IPS-20b (cell line): ENCODE results near the gene ATF7.

Source experiments
- H3K27ac ChIP-seq: one replicate; pipeline ENCODE4 v1.5.1; 2013; ENCODE audit warnings: low read length
- H3K27me3 ChIP-seq: 2 replicates; pipeline ENCODE4 v1.6.1; 2013; ENCODE audit warnings: mild to moderate bottlenecking, low read length, inconsistent platforms; ENCODE audit not compliant: insufficient read depth
- H3K36me3 ChIP-seq: 2 replicates; pipeline ENCODE4 v1.6.1; 2013; ENCODE audit warnings: low read depth, mild to moderate bottlenecking, inconsistent platforms, low read length, moderate library complexity; ENCODE audit not compliant: insufficient read depth
- H3K4me1 ChIP-seq: 2 replicates; pipeline ENCODE4 v1.6.1; 2013; ENCODE audit warnings: mild to moderate bottlenecking, control low read depth, inconsistent platforms, low read length, moderate library complexity; ENCODE audit not compliant: insufficient read depth
- H3K4me3 ChIP-seq: 2 replicates; pipeline ENCODE4 v1.5.1; 2013; ENCODE audit warnings: mild to moderate bottlenecking, low read length, inconsistent platforms
- H3K9ac ChIP-seq: 2 replicates; pipeline ENCODE4 v1.6.1; 2013; ENCODE audit warnings: low read depth, mild to moderate bottlenecking, inconsistent platforms, low read length, moderate library complexity
- H3K9me3 ChIP-seq: 2 replicates; pipeline ENCODE4 v1.6.1; 2013; ENCODE audit warnings: mild to moderate bottlenecking, low read depth, low read length, inconsistent platforms; ENCODE audit not compliant: insufficient read depth

The ATF7 gene

GRCh38 chr12:53467082-53467481 lies 159.1 kb downstream of the ATF7 start:
- Histone ChIP-seq H3K4me3 (no peak overlapping the region), H3K27me3 (no peaks in the 10 kb centered on the region), H3K4me1 (peaks cover 6% of the 10 kb centered on the region; the same call in 1 of the 2 replicates), H3K36me3 (peaks cover 99% of the 10 kb centered on the region), H3K9me3 (no peaks in the 10 kb centered on the region), H3K27ac (no peak overlapping the region), H3K9ac (no peak overlapping the region)

GRCh38 chr12:53466640-53467039 lies 159.5 kb downstream of the ATF7 start:
- Histone ChIP-seq H3K36me3 (peaks cover 99% of the 10 kb centered on the region), H3K4me1 (peaks cover 6% of the 10 kb centered on the region; the same call in 1 of the 2 replicates), H3K27ac (no peak overlapping the region), H3K27me3 (no peaks in the 10 kb centered on the region), H3K4me3 (no peak overlapping the region), H3K9me3 (no peaks in the 10 kb centered on the region), H3K9ac (no peak overlapping the region)

- Histone ChIP-seq H3K27me3 (no peaks in the 10 kb centered on the region), H3K4me1 (peaks cover 8% of the 10 kb centered on the region; the same call in 1 of the 2 replicates), H3K9me3 (no peaks in the 10 kb centered on the region), H3K4me3 (no peak overlapping the region), H3K36me3 (peaks cover 100% of the 10 kb centered on the region), H3K27ac (no peak overlapping the region), H3K9ac (no peak overlapping the region)
Measured at GRCh38 chr12:53465679-53466078, 160.5 kb downstream of the ATF7 start.

- no peak overlapping the region for H3K9ac ChIP-seq
- H3K27ac ChIP-seq = no peak overlapping the region
Measured at GRCh38 chr12:53464685-53465418, 161.3 kb downstream of the ATF7 start.

GRCh38 chr12:53463802-53464560 lies 162.2 kb downstream of the ATF7 start:
- Histone ChIP-seq H3K4me1 (peaks cover 8% of the 10 kb centered on the region; the same call in 1 of the 2 replicates), H3K4me3 (no peak overlapping the region), H3K9me3 (no peaks in the 10 kb centered on the region), H3K27me3 (no peaks in the 10 kb centered on the region), H3K36me3 (peaks cover 100% of the 10 kb centered on the region), H3K9ac (no peak overlapping the region), H3K27ac (no peak overlapping the region)

More at GRCh38 chr12:53464685-53465418, 161.3 kb downstream of the ATF7 start:
- Histone ChIP-seq H3K36me3 (peaks cover 100% of the 10 kb centered on the region), H3K4me1 (peaks cover 8% of the 10 kb centered on the region; the same call in 1 of the 2 replicates), H3K9me3 (no peaks in the 10 kb centered on the region), H3K4me3 (no peak overlapping the region), H3K27me3 (no peaks in the 10 kb centered on the region)

DNA sequence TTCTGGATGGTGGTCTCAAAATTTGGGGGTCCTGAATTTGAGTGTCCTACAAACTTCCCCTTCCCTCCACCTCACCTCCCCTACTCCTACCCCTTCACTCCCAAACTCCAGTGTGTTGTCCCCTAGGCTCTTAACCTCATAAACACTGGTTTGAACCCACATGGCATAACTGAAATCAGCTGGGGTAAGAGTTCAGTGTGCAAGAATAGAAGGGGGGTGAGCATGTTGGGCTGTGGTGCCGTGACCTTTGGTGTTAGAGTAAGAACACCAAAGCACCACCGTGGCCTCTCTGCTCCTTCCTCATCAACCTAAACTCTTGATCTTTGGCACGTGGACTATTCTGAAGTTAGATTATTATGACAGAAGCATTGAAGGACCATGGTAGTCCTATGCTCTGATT lies 163.2 kb downstream of the ATF7 start:
- Histone ChIP-seq H3K9me3 (no peaks in the 10 kb centered on the region), H3K4me1 (peaks cover 8% of the 10 kb centered on the region; the same call in 1 of the 2 replicates), H3K4me3 (no peak overlapping the region), H3K27ac (no peak overlapping the region), H3K36me3 (peaks cover 100% of the 10 kb centered on the region), H3K27me3 (no peaks in the 10 kb centered on the region), H3K9ac (no peak overlapping the region)

GRCh38 chr12:53461591-53461990 lies 164.6 kb downstream of the ATF7 start:
- Histone ChIP-seq H3K9me3 (no peaks in the 10 kb centered on the region), H3K27me3 (no peaks in the 10 kb centered on the region), H3K4me3 (no peak overlapping the region), H3K36me3 (peaks cover 100% of the 10 kb centered on the region), H3K27ac (no peak overlapping the region), H3K4me1 (peaks cover 8% of the 10 kb centered on the region; the same call in 1 of the 2 replicates), H3K9ac (no peak overlapping the region)

GRCh38 chr12:53461059-53461458 lies 165.1 kb downstream of the ATF7 start:
- no peak overlapping the region for H3K4me3 ChIP-seq
- no peak overlapping the region for H3K27ac ChIP-seq
- H3K9ac ChIP-seq = no peak overlapping the region
- H3K9me3 ChIP-seq = no peaks in the 10 kb centered on the region
- peaks cover 8% of the 10 kb centered on the region; the same call in 1 of the 2 replicates for H3K4me1 ChIP-seq
- peaks cover 100% of the 10 kb centered on the region for H3K36me3 ChIP-seq
- H3K27me3 ChIP-seq = no peaks in the 10 kb centered on the region

DNA sequence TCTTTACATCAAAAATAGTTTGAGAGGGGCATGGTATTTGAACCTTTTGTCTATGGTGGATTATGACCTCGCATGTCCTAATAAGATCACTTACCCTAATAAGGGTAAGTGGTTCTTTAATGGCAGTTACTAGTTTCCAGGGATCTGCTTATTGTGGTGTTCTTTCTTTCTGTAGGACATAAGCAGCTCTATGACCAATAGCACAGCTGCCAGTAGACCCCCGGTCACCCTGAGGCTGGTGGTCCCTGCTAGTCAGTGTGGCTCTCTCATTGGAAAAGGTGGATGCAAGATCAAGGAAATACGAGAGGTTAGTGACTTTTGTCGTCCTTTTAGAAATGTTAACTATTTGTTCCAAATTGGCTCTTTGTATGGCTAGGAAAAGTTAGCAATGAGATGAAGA lies 167.1 kb downstream of the ATF7 start:
- no peaks in the 10 kb centered on the region for H3K9me3 ChIP-seq
- H3K4me1 ChIP-seq = peaks cover 8% of the 10 kb centered on the region; the same call in 1 of the 2 replicates
- H3K27ac ChIP-seq = no peak overlapping the region
- H3K4me3 ChIP-seq = no peak overlapping the region
- no peak overlapping the region for H3K9ac ChIP-seq
- no peaks in the 10 kb centered on the region for H3K27me3 ChIP-seq
- peaks cover 100% of the 10 kb centered on the region for H3K36me3 ChIP-seq
